HG03196 (cell line): ENCODE data around the gene RBAK.
"Not testable (repeated sequence)": the region's sequence is repeated elsewhere in the genome, so short reads cannot be mapped to it uniquely, and the experiment has no call there.

Experiments used
- ATAC-seq: cut with Tn5 transposase; IDR thresholded peaks from one replicate; pipeline ENCODE4 v1.9.1; 2021; ENCODE audit not compliant: unreplicated experiment

The RBAK gene

GRCh38 chr7:5050676-5051075 is 5.0 kb downstream of the RBAK start:
- no peak for ATAC-seq

GRCh38 chr7:5051731-5052130 is 6.1 kb downstream of the RBAK start:
- not testable (repeated sequence) for ATAC-seq

- ATAC-seq: no peak
Measured at GRCh38 chr7:5053175-5053574, 7.5 kb downstream of the RBAK start.

- no peak for ATAC-seq
Measured at GRCh38 chr7:5063698-5064097, 18.0 kb downstream of the RBAK start.

- ATAC-seq: no peak
Measured at GRCh38 chr7:5064391-5065106, 18.9 kb downstream of the RBAK start.

- no peak for ATAC-seq
Measured at GRCh38 chr7:5065107-5065407, 19.4 kb downstream of the RBAK start.

- no peak for ATAC-seq
Measured at GRCh38 chr7:5068521-5068920, 22.9 kb downstream of the RBAK start.

GRCh38 chr7:5070206-5070605 is 24.5 kb downstream of the RBAK start:
- no peak for ATAC-seq

- not testable (repeated sequence) for ATAC-seq
Measured at GRCh38 chr7:5075187-5075586, 29.5 kb downstream of the RBAK start.

- no peak for ATAC-seq
Measured at GRCh38 chr7:5077740-5078139, 32.1 kb downstream of the RBAK start.

- no peak for ATAC-seq
Measured at GRCh38 chr7:5082806-5083205, 37.1 kb downstream of the RBAK start.

- ATAC-seq: no peak
Measured at GRCh38 chr7:5083311-5083711, 37.7 kb downstream of the RBAK start.

- no peak for ATAC-seq
Measured at GRCh38 chr7:5086256-5086655, 40.6 kb downstream of the RBAK start.

- not testable (repeated sequence) for ATAC-seq
Measured at GRCh38 chr7:5088228-5088833, 42.7 kb downstream of the RBAK start.

GRCh38 chr7:5088906-5089305 is 43.2 kb downstream of the RBAK start:
- ATAC-seq: no peak

- no peak for ATAC-seq
Measured at GRCh38 chr7:5093948-5094347, 48.3 kb downstream of the RBAK start.

GRCh38 chr7:5094641-5095040 is 49.0 kb downstream of the RBAK start:
- no peak for ATAC-seq

GRCh38 chr7:5116359-5116758 is 70.7 kb downstream of the RBAK start:
- ATAC-seq: no peak

GRCh38 chr7:5117095-5117970 is 71.7 kb downstream of the RBAK start:
- no peak for ATAC-seq
